Measurements from ENCODE around the gene SLC4A1AP.

The SLC4A1AP gene

DNA sequence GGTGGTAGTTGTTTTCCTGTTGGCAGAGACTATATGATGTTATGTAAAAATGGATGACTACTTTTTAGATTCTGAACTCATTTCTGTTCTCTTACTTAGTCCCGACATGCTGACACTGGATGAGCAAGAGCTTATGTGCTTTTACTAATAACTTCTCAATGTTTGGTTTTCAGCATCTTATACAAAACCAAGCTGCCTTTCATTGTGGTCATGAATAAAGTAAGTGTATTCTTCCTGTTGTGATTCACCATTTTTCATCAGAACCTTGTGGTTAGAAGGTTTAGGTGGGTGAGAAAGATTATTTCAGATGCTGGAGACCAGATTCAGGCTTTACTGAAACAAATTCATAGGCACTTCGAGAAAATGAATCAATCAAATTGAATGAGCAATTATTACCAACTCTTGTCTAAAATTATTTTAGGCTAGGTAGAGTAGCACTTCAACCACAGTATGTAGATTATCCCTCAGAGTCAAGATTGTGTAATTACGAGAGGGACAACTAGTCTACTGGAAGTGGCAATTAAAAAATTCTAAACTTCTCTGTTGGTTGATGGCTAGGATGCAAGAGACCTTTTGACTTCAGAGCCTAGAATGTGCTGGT is 25.6 kb upstream of the SLC4A1AP start:
- Mint-ChIP-seq H3K27me3 (no peaks in the 10 kb centered on the region), H3K27ac (no peak overlapping the region), H3K4me1 (ENCODE audit: low read depth) (no peaks in the 10 kb centered on the region), H3K9me3 (no peaks in the 10 kb centered on the region), H3K4me3 (no peak overlapping the region), H3K36me3 (ENCODE audit: low read depth) (peaks cover 87% of the 10 kb centered on the region)
- intact Hi-C loops (cut with micrococcal nuclease) = no loop called here

- peaks cover 85% of the 10 kb centered on the region for H3K36me3 Mint-ChIP-seq (ENCODE audit: low read depth)
- no peaks in the 10 kb centered on the region for H3K9me3 Mint-ChIP-seq
- no peak overlapping the region for H3K27ac Mint-ChIP-seq
- no peaks in the 10 kb centered on the region for H3K4me1 Mint-ChIP-seq (ENCODE audit: low read depth)
- no peak overlapping the region for H3K4me3 Mint-ChIP-seq
- intact Hi-C loops (cut with micrococcal nuclease) = no loop called here
- H3K27me3 Mint-ChIP-seq = no peaks in the 10 kb centered on the region
Observed at GRCh38 chr2:27638709-27639108, 25.0 kb upstream of the SLC4A1AP start.

GRCh38 chr2:27640722-27641245 is 22.9 kb upstream of the SLC4A1AP start:
- H3K9me3 Mint-ChIP-seq = no peaks in the 10 kb centered on the region
- H3K36me3 Mint-ChIP-seq (ENCODE audit: low read depth) = peaks cover 82% of the 10 kb centered on the region
- H3K27me3 Mint-ChIP-seq = no peaks in the 10 kb centered on the region
- no peak overlapping the region for H3K4me3 Mint-ChIP-seq
- no peak overlapping the region for H3K27ac Mint-ChIP-seq
- no peaks in the 10 kb centered on the region for H3K4me1 Mint-ChIP-seq (ENCODE audit: low read depth)
- intact Hi-C loops (cut with micrococcal nuclease) = no loop called here

- no peaks in the 10 kb centered on the region for H3K9me3 Mint-ChIP-seq
- H3K36me3 Mint-ChIP-seq (ENCODE audit: low read depth) = peaks cover 88% of the 10 kb centered on the region
- H3K4me3 Mint-ChIP-seq = no peak overlapping the region
- no peaks in the 10 kb centered on the region for H3K4me1 Mint-ChIP-seq (ENCODE audit: low read depth)
- intact Hi-C loops (cut with micrococcal nuclease) = no loop called here
- no peak overlapping the region for H3K27ac Mint-ChIP-seq
- no peaks in the 10 kb centered on the region for H3K27me3 Mint-ChIP-seq
Observed at GRCh38 chr2:27645197-27645596, 18.5 kb upstream of the SLC4A1AP start.

GRCh38 chr2:27647289-27647688 is 16.4 kb upstream of the SLC4A1AP start:
- intact Hi-C loops (cut with micrococcal nuclease) = no loop called here
- Mint-ChIP-seq H3K9me3 (no peaks in the 10 kb centered on the region), H3K4me3 (no peak overlapping the region), H3K4me1 (ENCODE audit: low read depth) (no peaks in the 10 kb centered on the region), H3K36me3 (ENCODE audit: low read depth) (peaks cover 88% of the 10 kb centered on the region), H3K27ac (no peak overlapping the region), H3K27me3 (no peaks in the 10 kb centered on the region)

- no peaks in the 10 kb centered on the region for H3K9me3 Mint-ChIP-seq
- H3K36me3 Mint-ChIP-seq (ENCODE audit: low read depth) = peaks cover 88% of the 10 kb centered on the region
- H3K27ac Mint-ChIP-seq = no peak overlapping the region
- no peak overlapping the region for H3K4me3 Mint-ChIP-seq
- H3K27me3 Mint-ChIP-seq = no peaks in the 10 kb centered on the region
- no peaks in the 10 kb centered on the region for H3K4me1 Mint-ChIP-seq (ENCODE audit: low read depth)
- intact Hi-C loops (cut with micrococcal nuclease) = no loop called here
Observed at GRCh38 chr2:27647737-27648136, 16.0 kb upstream of the SLC4A1AP start.

DNA sequence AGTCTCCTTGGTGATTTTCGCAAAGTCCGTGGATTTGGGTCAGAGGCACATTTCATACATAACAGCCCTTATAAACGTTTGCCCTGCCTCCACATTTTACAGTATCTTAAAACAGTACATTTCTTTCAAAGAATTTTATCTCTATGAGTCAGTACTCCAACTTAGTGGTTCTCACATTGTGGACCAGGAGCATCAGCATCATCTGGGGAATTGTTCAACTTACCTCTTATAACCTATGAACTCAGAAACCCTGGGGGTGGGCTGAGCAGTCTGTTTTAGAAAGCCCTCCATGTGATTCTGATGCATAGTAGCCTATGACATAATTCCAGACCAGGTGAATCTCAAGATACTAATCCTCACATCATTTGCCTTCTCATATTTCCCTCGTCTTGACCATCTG is 12.6 kb upstream of the SLC4A1AP start:
- Mint-ChIP-seq H3K36me3 (ENCODE audit: low read depth) (peaks cover 94% of the 10 kb centered on the region), H3K27ac (no peak overlapping the region), H3K27me3 (no peaks in the 10 kb centered on the region), H3K9me3 (no peaks in the 10 kb centered on the region), H3K4me3 (no peak overlapping the region), H3K4me1 (ENCODE audit: low read depth) (no peaks in the 10 kb centered on the region)
- intact Hi-C loops (cut with micrococcal nuclease) = no loop called here

- no peaks in the 10 kb centered on the region for H3K9me3 Mint-ChIP-seq
- intact Hi-C loops (cut with micrococcal nuclease) = no loop called here
- peaks cover 96% of the 10 kb centered on the region for H3K36me3 Mint-ChIP-seq (ENCODE audit: low read depth)
- H3K27me3 Mint-ChIP-seq = no peaks in the 10 kb centered on the region
- no peak overlapping the region for H3K27ac Mint-ChIP-seq
- H3K4me3 Mint-ChIP-seq = no peak overlapping the region
- H3K4me1 Mint-ChIP-seq (ENCODE audit: low read depth) = no peaks in the 10 kb centered on the region
Observed at GRCh38 chr2:27652341-27652740, 11.3 kb upstream of the SLC4A1AP start.

DNA sequence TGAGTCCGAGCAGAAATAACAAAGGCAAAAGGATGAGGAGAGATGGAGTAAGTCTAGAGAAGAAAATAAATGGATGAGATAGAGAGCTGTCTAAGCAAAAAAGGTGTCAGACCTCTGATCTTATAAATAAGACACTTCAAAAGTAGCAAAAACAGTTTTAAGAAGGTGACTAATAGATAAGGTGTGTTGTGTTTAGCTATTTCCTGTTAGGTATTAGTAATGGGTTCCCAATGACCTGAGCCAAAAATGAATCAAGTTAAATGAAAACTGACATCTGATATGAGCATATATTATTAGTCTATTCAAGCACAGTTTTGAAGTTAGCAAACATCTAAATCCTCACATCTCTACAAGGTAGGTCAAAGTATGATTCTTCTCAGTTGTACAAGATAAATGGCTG is 10.9 kb upstream of the SLC4A1AP start:
- no peak overlapping the region for H3K4me3 Mint-ChIP-seq
- H3K36me3 Mint-ChIP-seq (ENCODE audit: low read depth) = peaks cover 93% of the 10 kb centered on the region
- H3K4me1 Mint-ChIP-seq (ENCODE audit: low read depth) = no peaks in the 10 kb centered on the region
- no peaks in the 10 kb centered on the region for H3K9me3 Mint-ChIP-seq
- H3K27me3 Mint-ChIP-seq = no peaks in the 10 kb centered on the region
- intact Hi-C loops (cut with micrococcal nuclease) = no loop called here
- H3K27ac Mint-ChIP-seq = no peak overlapping the region

DNA sequence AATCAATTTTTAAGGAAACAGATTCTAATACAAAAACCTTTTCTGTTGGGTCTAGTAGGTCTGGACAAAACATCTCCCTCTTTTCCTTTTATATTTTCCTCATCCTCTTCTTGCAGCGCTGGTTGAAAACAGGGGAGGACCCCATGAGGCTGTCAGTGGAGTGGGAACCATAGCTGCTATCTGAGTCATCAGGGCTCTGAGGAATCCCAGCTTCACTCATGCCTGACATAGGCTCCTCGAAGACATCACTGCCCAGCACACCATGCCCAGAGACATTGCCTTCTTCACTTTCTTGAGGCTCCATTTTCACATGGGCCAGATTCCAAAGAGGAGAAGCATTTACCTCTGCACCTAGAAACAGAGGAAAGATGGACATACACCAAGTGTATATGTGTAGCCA is 10.3 kb upstream of the SLC4A1AP start:
- intact Hi-C loops (cut with micrococcal nuclease) = no loop called here
- Mint-ChIP-seq H3K27ac (no peak overlapping the region), H3K36me3 (ENCODE audit: low read depth) (peaks cover 87% of the 10 kb centered on the region), H3K4me1 (ENCODE audit: low read depth) (no peaks in the 10 kb centered on the region), H3K9me3 (no peaks in the 10 kb centered on the region), H3K27me3 (no peaks in the 10 kb centered on the region), H3K4me3 (no peak overlapping the region)

DNA sequence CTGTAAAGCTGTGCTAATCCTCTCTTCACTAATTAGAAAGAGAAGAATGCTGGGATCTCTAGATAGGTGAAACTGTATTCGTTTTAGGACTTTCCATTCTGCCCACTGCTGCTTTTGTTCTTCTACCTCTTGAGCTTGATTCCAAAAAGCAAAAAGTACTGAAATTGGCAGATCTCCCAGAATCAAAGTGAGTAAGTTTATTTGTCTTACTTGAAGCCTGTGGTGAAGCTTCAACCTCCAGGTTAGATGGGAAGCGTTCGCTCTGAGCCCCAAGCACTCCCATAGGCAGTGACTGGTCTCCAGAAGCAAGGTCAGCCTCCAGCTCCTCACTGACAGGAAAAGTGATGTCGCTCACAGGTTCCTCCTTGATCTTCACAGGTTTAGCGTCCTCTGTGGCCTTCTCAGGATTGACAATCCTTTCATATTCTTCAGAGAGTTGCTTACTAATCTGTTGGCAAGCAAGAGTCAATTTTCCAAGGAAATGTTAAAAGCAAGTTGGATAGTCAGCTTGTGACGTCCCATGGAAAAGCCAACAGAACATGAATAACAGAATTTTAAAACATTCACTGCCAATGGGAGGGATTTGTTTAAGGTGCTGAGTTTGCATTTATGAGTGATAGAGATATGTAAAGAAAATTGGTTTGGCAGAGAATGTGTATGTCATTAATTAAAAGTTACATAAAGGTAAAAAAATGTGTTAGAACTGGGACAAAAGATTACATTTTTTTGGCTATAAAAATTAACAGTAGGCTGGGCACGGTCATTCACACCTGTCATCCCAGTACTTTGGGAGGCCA is 8.3 kb upstream of the SLC4A1AP start:
- no peaks in the 10 kb centered on the region for H3K9me3 Mint-ChIP-seq
- intact Hi-C loops (cut with micrococcal nuclease) = no loop called here
- H3K36me3 Mint-ChIP-seq (ENCODE audit: low read depth) = peaks cover 79% of the 10 kb centered on the region
- H3K27me3 Mint-ChIP-seq = no peaks in the 10 kb centered on the region
- H3K4me3 Mint-ChIP-seq = no peak overlapping the region
- no peak overlapping the region for H3K27ac Mint-ChIP-seq
- H3K4me1 Mint-ChIP-seq (ENCODE audit: low read depth) = no peaks in the 10 kb centered on the region

GRCh38 chr2:27661371-27661770 is 2.3 kb upstream of the SLC4A1AP start:
- H3K4me3 Mint-ChIP-seq = no peak overlapping the region
- H3K9me3 Mint-ChIP-seq = no peaks in the 10 kb centered on the region
- no peaks in the 10 kb centered on the region for H3K27me3 Mint-ChIP-seq
- peaks cover 30% of the 10 kb centered on the region for H3K4me1 Mint-ChIP-seq (ENCODE audit: low read depth)
- H3K27ac Mint-ChIP-seq = no peak overlapping the region
- intact Hi-C loops (cut with micrococcal nuclease) = no loop called here
- peaks cover 69% of the 10 kb centered on the region for H3K36me3 Mint-ChIP-seq (ENCODE audit: low read depth)

GRCh38 chr2:27664154-27664574 is 475 bp downstream of the SLC4A1AP start:
- intact Hi-C loops (cut with micrococcal nuclease) = no loop called here

DNA sequence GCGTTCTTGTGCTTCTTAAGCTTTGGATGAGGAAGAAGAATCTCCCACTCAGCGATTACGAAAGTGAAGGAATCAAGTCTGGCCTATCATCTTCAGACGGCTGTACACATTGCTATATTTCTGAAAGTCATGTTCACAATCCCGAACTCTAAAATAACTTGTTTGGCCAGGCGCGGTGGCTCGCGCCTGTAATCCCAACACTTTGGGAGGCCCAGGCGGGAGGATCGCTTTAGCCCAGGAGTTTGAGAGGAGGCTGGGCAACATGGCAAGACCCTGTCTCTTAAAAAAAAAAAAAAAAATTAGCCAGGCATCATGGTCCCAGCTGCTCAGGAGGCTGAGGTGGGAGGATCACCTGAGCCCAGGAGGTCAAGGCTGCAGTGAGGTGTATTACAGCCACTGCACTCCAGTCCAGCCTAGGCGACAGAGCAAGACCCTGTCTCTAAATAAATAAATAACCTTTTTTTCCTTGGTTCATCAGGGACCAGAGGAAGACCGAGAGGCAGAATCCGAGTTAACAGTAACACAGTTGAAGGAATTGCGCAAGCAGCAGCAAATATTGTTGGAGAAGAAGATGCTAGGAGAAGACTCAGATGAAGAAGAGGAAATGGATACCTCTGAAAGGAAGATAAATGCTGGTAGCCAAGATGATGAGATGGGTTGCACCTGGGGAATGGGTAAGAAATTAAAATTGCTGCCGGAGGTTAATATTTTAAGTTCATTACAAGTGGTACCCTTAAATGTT is 1.1 kb downstream of the SLC4A1AP start:
- intact Hi-C loops (cut with micrococcal nuclease) = no loop called here
- Mint-ChIP-seq H3K9me3 (no peaks in the 10 kb centered on the region), H3K36me3 (ENCODE audit: low read depth) (peaks cover 85% of the 10 kb centered on the region), H3K27me3 (no peaks in the 10 kb centered on the region), H3K4me3 (peak overlapping the region; percentile 90), H3K4me1 (ENCODE audit: low read depth) (peaks cover 38% of the 10 kb centered on the region), H3K27ac (peak overlapping the region; percentile 93)

More at GRCh38 chr2:27664154-27664574, 475 bp downstream of the SLC4A1AP start:
- Mint-ChIP-seq H3K4me1 (ENCODE audit: low read depth) (peaks cover 38% of the 10 kb centered on the region), H3K36me3 (ENCODE audit: low read depth) (peaks cover 85% of the 10 kb centered on the region), H3K27ac (peak overlapping the region; percentile 93), H3K9me3 (no peaks in the 10 kb centered on the region), H3K27me3 (no peaks in the 10 kb centered on the region), H3K4me3 (peak overlapping the region; percentile 90)

Data from dendritic cell treated with granulocyte-macrophage colony-stimulating factor and Interleukin-4, amounts not matched to agents 40 ng/mL and 50 ng/mL, for 4 days (primary cell).